Stimulated activated memory B cell treated with anti-CD40 and anti-IgM and Interleukin-4, amounts not matched to agents 10 μg/mL and 1 μg/mL and 100 μg/mL, for 72 hours (primary cell): ENCODE results near the gene ZSWIM1.
"Not testable (repeated sequence)": the region's sequence is repeated elsewhere in the genome, so short reads cannot be mapped to it uniquely, and the experiment has no call there.

Experiments used
- ATAC-seq: fragments of 150-1000 bp; cut with Tn5 transposase; 2 replicates; pipeline ENCODE4 v1.10.0; 2021
- H3K27ac Mint-ChIP-seq: one replicate; pipeline ENCODE4 v1.8.0; 2022; ENCODE audit warnings: mild to moderate bottlenecking, mixed read lengths
- H3K27me3 Mint-ChIP-seq: one replicate; pipeline ENCODE4 v1.8.0; 2022; ENCODE audit warnings: mixed read lengths
- H3K36me3 Mint-ChIP-seq: one replicate; pipeline ENCODE4 v1.8.0; 2022; ENCODE audit warnings: mixed read lengths
- H3K4me1 Mint-ChIP-seq: one replicate; pipeline ENCODE4 v1.8.0; 2022; ENCODE audit warnings: mixed read lengths
- H3K4me3 Mint-ChIP-seq: one replicate; pipeline ENCODE4 v1.8.0; 2022; ENCODE audit warnings: mild to moderate bottlenecking, moderate library complexity, mixed read lengths
- H3K9me3 Mint-ChIP-seq: one replicate; pipeline ENCODE4 v1.8.0; 2022; ENCODE audit warnings: mixed read lengths

ZSWIM1 gene

GRCh38 chr20:45920462-45921336, 39.7 kb downstream of the ZSWIM1 start:
- peaks cover 43% of the 10 kb centered on the region for H3K27me3 Mint-ChIP-seq
- H3K4me1 Mint-ChIP-seq, result no peaks in the 10 kb centered on the region
- ATAC-seq, result no peak
- H3K9me3 Mint-ChIP-seq, result no peaks in the 10 kb centered on the region
- H3K4me3 Mint-ChIP-seq, result no peak overlapping the region
- no peaks in the 10 kb centered on the region for H3K36me3 Mint-ChIP-seq
- no peak overlapping the region for H3K27ac Mint-ChIP-seq

- no peaks in the 10 kb centered on the region for H3K36me3 Mint-ChIP-seq
- no peaks in the 10 kb centered on the region for H3K4me1 Mint-ChIP-seq
- no peak overlapping the region for H3K4me3 Mint-ChIP-seq
- H3K27me3 Mint-ChIP-seq, result peaks cover 35% of the 10 kb centered on the region
- ATAC-seq, result no peak
- no peak overlapping the region for H3K27ac Mint-ChIP-seq
- H3K9me3 Mint-ChIP-seq, result no peaks in the 10 kb centered on the region
These were observed 40.5 kb downstream of the ZSWIM1 start for GRCh38 chr20:45921337-45922189.

DNA sequence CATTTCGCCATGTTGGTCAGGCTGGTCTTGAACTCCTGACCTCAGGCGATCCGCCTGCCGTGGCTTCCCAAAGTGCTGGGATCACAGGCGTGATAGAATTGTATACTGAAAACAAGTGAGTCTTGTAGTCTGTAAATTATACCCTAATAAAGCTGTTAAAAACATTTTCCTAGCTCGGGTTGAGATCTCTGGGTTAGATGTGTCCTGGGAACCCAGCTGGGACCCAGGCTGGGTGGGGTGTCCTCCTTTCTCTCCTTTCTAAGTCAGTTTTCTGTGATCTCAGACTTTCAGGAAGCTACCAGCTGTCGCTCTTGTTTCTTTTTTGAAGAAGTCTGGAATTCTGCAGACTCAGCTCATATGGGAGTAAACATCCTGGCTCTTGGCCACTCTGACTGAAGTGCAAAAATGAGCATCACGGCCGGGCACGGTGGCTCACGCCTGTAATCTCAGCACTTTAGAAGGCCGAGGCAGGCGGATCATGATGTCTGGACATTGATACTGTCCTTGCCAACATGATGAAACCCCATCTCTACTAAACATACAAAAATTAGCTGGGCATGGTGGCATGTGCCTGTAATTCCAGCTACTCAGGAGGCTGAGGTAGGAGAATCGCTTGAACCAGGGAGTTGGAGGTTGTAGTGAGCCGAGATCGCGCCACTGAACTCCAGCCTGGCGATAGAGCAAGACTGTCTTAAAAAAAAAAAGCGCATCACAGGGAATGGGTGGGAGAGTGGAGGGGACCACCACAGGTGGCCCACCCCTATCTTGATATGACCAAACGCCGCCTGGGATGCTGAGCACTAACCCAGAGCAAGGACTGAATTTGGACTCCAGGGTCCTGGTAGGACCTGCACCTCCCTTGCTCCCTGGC, 43.6 kb downstream of the ZSWIM1 start:
- no peak overlapping the region for H3K27ac Mint-ChIP-seq
- H3K4me3 Mint-ChIP-seq, result no peak overlapping the region
- no peaks in the 10 kb centered on the region for H3K9me3 Mint-ChIP-seq
- ATAC-seq, result no peak
- peaks cover 26% of the 10 kb centered on the region for H3K27me3 Mint-ChIP-seq
- H3K4me1 Mint-ChIP-seq, result no peaks in the 10 kb centered on the region
- no peaks in the 10 kb centered on the region for H3K36me3 Mint-ChIP-seq

DNA sequence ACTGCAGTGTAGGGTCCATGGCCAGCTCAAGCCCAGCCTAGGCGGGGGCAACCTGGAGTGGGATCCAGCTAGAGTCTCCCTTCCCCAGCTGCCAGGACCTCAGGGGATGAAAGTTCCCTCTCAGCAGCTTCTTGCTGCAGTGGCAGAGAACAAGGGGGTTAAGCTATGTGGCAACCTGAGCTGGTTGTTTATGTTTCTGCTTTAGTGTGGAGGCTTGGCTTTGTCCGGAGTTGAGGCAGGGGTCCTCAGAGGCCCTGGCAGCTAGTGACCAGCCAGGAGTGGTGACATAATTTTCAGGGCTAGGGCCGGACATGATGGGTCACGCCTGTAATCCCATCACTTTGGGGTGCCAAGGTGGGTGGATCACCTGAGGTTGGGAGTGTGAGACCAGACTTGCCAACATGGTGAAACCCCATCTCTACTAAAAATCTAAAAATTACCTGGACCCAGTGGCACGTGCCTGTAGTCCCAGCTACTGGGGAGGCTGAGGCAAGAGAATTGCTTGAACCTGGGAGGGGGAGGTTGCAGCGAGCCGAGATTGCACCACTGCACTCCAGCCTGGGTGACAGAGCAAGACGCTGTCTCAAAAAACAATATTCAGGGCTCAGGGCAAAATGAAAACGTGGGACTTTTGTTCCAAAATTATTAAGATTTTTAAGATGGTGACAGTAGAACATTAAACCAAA, 44.9 kb downstream of the ZSWIM1 start:
- H3K4me1 Mint-ChIP-seq, result no peaks in the 10 kb centered on the region
- no peak overlapping the region for H3K4me3 Mint-ChIP-seq
- no peaks in the 10 kb centered on the region for H3K36me3 Mint-ChIP-seq
- H3K27me3 Mint-ChIP-seq, result peaks cover 12% of the 10 kb centered on the region
- no peaks in the 10 kb centered on the region for H3K9me3 Mint-ChIP-seq
- no peak for ATAC-seq
- no peak overlapping the region for H3K27ac Mint-ChIP-seq

GRCh38 chr20:45926731-45927070, 45.7 kb downstream of the ZSWIM1 start:
- Mint-ChIP-seq H3K9me3 (no peaks in the 10 kb centered on the region), H3K4me1 (no peaks in the 10 kb centered on the region), H3K27ac (no peak overlapping the region), H3K27me3 (peaks cover 5% of the 10 kb centered on the region), H3K4me3 (no peak overlapping the region), H3K36me3 (no peaks in the 10 kb centered on the region)
- ATAC-seq, result no peak

DNA sequence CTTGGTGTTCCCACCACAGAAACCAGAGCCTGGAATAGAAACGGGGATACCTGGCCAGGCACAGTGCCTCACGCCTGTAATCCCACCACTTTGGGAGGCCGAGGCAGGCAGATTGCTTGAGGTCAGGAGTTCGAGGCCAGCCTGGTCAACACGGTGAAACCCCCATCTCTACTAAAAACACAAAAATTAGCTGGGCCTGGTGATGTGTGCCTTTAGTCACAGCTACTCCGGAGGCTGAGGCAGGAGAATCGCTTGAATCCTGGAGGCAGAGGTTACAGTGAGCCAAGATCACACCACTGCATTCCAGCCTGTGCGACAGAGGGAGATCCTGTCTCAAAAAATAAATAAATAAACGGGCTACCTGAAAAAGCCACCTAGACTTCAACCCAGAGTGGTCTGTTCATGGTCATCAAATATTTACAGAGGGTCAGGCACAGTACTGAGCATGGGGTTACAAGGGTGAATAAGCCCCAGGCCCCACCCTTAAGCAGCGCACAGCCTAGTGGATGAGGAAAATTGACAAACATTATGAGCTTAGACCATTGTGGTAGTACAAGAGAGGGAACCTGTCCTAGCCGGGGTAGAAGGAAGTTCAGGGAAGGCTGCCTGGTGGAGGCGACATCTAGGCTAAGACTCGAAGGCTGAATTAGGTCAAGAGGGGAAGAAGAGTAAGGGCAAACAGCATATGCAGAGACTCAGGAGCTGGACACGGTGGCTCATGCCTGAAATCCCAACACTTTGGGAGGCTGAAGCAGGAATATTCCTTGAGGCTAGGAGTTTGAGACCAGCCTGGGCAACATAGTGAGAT, 46.2 kb downstream of the ZSWIM1 start:
- no peak for ATAC-seq
- H3K27ac Mint-ChIP-seq, result no peak overlapping the region
- H3K36me3 Mint-ChIP-seq, result no peaks in the 10 kb centered on the region
- H3K4me1 Mint-ChIP-seq, result no peaks in the 10 kb centered on the region
- no peaks in the 10 kb centered on the region for H3K9me3 Mint-ChIP-seq
- no peak overlapping the region for H3K4me3 Mint-ChIP-seq
- H3K27me3 Mint-ChIP-seq, result no peaks in the 10 kb centered on the region

- H3K27me3 Mint-ChIP-seq, H3K27ac Mint-ChIP-seq, H3K4me3 Mint-ChIP-seq, H3K9me3 Mint-ChIP-seq, ATAC-seq, H3K36me3 Mint-ChIP-seq: not testable (repeated sequence)
- peaks cover 13% of the 10 kb centered on the region for H3K4me1 Mint-ChIP-seq
These were observed 50.7 kb downstream of the ZSWIM1 start for GRCh38 chr20:45931680-45932079.

DNA sequence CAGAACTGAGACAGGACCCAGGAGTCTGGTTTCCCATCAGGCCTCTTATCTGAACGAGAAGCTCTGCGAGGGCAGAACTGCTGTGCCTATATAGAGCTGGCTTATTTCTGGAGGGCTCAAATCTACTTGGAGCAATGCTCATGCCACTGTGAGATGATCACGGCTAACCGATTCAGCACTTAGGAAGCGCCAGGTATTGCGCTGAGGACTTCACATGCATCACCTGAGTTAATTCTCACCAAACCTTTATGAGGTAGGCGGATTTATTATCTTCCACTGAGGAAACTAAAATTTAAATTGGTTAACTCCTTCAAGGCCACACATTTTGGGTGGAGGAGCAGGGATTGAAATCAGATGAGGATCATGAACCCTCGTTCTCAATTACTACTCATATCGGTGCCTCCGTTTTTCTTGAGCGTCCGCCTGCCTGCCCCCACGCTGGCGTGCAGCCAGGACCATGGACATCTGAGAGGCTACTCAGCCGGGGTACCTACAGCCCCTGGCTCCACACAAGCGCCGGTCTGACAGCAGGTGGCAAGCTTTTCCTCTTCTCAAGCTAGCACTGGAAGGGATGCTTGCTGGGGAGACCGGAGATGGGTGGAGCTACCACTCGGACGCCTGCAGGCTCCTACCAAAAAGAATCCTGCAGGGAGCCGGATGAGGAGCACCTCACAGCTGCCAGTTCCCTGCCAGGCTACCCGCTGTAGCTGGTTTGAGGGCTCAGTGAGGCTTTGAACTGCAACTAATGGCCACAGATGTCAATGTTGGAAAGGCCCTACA, 52.4 kb downstream of the ZSWIM1 start:
- Mint-ChIP-seq H3K4me3 (peak overlapping the region; percentile 99), H3K36me3 (peaks cover 14% of the 10 kb centered on the region), H3K27me3 (no peaks in the 10 kb centered on the region), H3K4me1 (peaks cover 26% of the 10 kb centered on the region), H3K9me3 (no peaks in the 10 kb centered on the region), H3K27ac (peak overlapping the region; percentile 99)
- no peak for ATAC-seq

- Mint-ChIP-seq H3K27ac (peak overlapping the region; percentile 99), H3K4me1 (peaks cover 30% of the 10 kb centered on the region), H3K27me3 (no peaks in the 10 kb centered on the region), H3K36me3 (peaks cover 21% of the 10 kb centered on the region), H3K4me3 (peak overlapping the region; percentile 99), H3K9me3 (no peaks in the 10 kb centered on the region)
- peak; percentile 53 for ATAC-seq
These were observed 53.1 kb downstream of the ZSWIM1 start for GRCh38 chr20:45934046-45934585.
